ENCODE data around the gene SHCBP1.

Gene SHCBP1

GRCh38 chr16:46620266-46621005 is 743 bp downstream of the SHCBP1 start:
- DNase-seq (ENCODE audit: low read depth in 1 of 2, low spot score in 1 of 2), result no peak

- DNase-seq (ENCODE audit: low read depth in 1 of 2, low spot score in 1 of 2), result no peak
Observed at GRCh38 chr16:46618516-46618915, 2.7 kb downstream of the SHCBP1 start.

- DNase-seq (ENCODE audit: low read depth in 1 of 2, low spot score in 1 of 2), result no peak
Observed at GRCh38 chr16:46614006-46614405, 7.2 kb downstream of the SHCBP1 start.

GRCh38 chr16:46613352-46613751 is 7.8 kb downstream of the SHCBP1 start:
- DNase-seq (ENCODE audit: low read depth in 1 of 2, low spot score in 1 of 2), result no peak

- DNase-seq (ENCODE audit: low read depth in 1 of 2, low spot score in 1 of 2), result no peak
Observed at GRCh38 chr16:46612121-46612520, 9.1 kb downstream of the SHCBP1 start.

- DNase-seq (ENCODE audit: low read depth in 1 of 2, low spot score in 1 of 2), result no peak
Observed at GRCh38 chr16:46607529-46607928, 13.7 kb downstream of the SHCBP1 start.

- no peak for DNase-seq (ENCODE audit: low read depth in 1 of 2, low spot score in 1 of 2)
Observed at GRCh38 chr16:46606231-46606630, 14.9 kb downstream of the SHCBP1 start.

- DNase-seq (ENCODE audit: low read depth in 1 of 2, low spot score in 1 of 2), result no peak
Observed at GRCh38 chr16:46591257-46591656, 29.9 kb downstream of the SHCBP1 start.

GRCh38 chr16:46586011-46586577 is 35.1 kb downstream of the SHCBP1 start:
- no peak for DNase-seq (ENCODE audit: low read depth in 1 of 2, low spot score in 1 of 2)

GRCh38 chr16:46583036-46583435 is 38.1 kb downstream of the SHCBP1 start:
- no peak for DNase-seq (ENCODE audit: low read depth in 1 of 2, low spot score in 1 of 2)

GRCh38 chr16:46582313-46582712 is 38.9 kb downstream of the SHCBP1 start:
- no peak for DNase-seq (ENCODE audit: low read depth in 1 of 2, low spot score in 1 of 2)

GRCh38 chr16:46577988-46578579 is 43.1 kb downstream of the SHCBP1 start:
- no peak for DNase-seq (ENCODE audit: low read depth in 1 of 2, low spot score in 1 of 2)

- DNase-seq (ENCODE audit: low read depth in 1 of 2, low spot score in 1 of 2), result no peak
Observed at GRCh38 chr16:46573834-46574159, 47.4 kb downstream of the SHCBP1 start.

- no peak for DNase-seq (ENCODE audit: low read depth in 1 of 2, low spot score in 1 of 2)
Observed at GRCh38 chr16:46573008-46573833, 48.0 kb downstream of the SHCBP1 start.

GRCh38 chr16:46569231-46569735 is 51.9 kb downstream of the SHCBP1 start:
- DNase-seq (ENCODE audit: low read depth in 1 of 2, low spot score in 1 of 2), result no peak

- no peak for DNase-seq (ENCODE audit: low read depth in 1 of 2, low spot score in 1 of 2)
Observed at GRCh38 chr16:46568472-46569230, 52.5 kb downstream of the SHCBP1 start.

- DNase-seq (ENCODE audit: low read depth in 1 of 2, low spot score in 1 of 2), result no peak
Observed at GRCh38 chr16:46562979-46563378, 58.2 kb downstream of the SHCBP1 start.

- no peak for DNase-seq (ENCODE audit: low read depth in 1 of 2, low spot score in 1 of 2)
Observed at GRCh38 chr16:46558018-46558417, 63.2 kb downstream of the SHCBP1 start.

GRCh38 chr16:46555951-46556350 is 65.2 kb downstream of the SHCBP1 start:
- no peak for DNase-seq (ENCODE audit: low read depth in 1 of 2, low spot score in 1 of 2)

- DNase-seq (ENCODE audit: low read depth in 1 of 2, low spot score in 1 of 2), result peak; percentile 21 to 32
Observed at GRCh38 chr16:46554435-46554834, 66.7 kb downstream of the SHCBP1 start.

GRCh38 chr16:46549477-46549876 is 71.7 kb downstream of the SHCBP1 start:
- DNase-seq (ENCODE audit: low read depth in 1 of 2, low spot score in 1 of 2), result no peak

Measured in activated CD4-positive, alpha-beta T cell treated with anti-CD3 and anti-CD28 coated beads, Interleukin-2, amount 50 U/mL, for 24 hours (primary cell).